AG09319 (cell line): Measurements from ENCODE around the gene CD4.

ENCODE experiments used
- DNase-seq: peaks from one replicate; pipeline ENCODE4 v3.0.0-alpha.2; 2010; ENCODE audit warnings: low read depth; ENCODE audit errors: extremely low read depth
- CTCF ChIP-seq: IDR thresholded peaks from 2 replicates; pipeline ENCODE4 v1.5.1; 2011; ENCODE audit warnings: low read depth, mild to moderate bottlenecking, inconsistent platforms, low read length, moderate library complexity

The CD4 gene

GRCh38 chr12:6771091-6771495 is 18.2 kb upstream of the CD4 start:
- no peak for DNase-seq
- no peak for TF ChIP-seq CTCF

- no peak for TF ChIP-seq CTCF
- no peak for DNase-seq
Observed at GRCh38 chr12:6771509-6772330, 17.6 kb upstream of the CD4 start.

- DNase-seq = no peak
- no peak for TF ChIP-seq CTCF
Observed at GRCh38 chr12:6772331-6772695, 17.0 kb upstream of the CD4 start, which contains the start of gene LAG3. Gene LAG3 (plus strand): TSS chr12:6772520. CDS start chr12:6772853, 333 bp downstream.

- TF ChIP-seq CTCF = no peak
- DNase-seq = no peak
Observed at GRCh38 chr12:6772726-6773589, 16.4 kb upstream of the CD4 start.

GRCh38 chr12:6773590-6774351 is 15.6 kb upstream of the CD4 start:
- no peak for TF ChIP-seq CTCF
- no peak for DNase-seq

- no peak for TF ChIP-seq CTCF
- no peak for DNase-seq
Observed at GRCh38 chr12:6774499-6775062, 14.7 kb upstream of the CD4 start.
